Measurements from ENCODE around the gene EFCAB13. TPM values are rescaled to one million over a fixed set of nuclear protein-coding genes. Genes with fewer than 3 reads are reported as not detected.
"Not testable (repeated sequence)": the region's sequence is repeated elsewhere in the genome, so short reads cannot be mapped to it uniquely, and the experiment has no call there.

Gene EFCAB13
- total RNA-seq, 2 experiments from 2014 or later, result 12.6 to 13.5 TPM

DNA sequence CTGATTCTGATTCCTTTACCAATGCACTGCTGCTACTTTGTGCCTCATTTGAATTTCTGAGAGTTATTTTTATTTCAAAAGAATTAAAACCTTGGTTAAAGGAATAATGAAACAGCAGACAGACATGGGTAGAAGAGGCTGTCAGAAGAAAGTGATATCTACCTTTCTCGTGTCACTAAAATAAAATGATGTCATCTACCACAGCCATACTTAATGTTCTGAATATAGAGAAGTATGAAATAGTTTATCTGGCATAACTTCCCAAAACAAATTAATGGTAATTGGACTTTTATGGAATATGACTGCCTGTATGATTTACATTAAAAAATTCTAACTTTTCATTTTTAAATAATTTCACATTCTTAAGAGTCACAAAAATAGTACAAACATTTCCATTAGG is 52.5 kb downstream of the EFCAB13 start:
- Histone ChIP-seq H3K9me3 (ENCODE audit: control insufficient read depth in 1 of 2, insufficient read depth in 1 of 2, low read length in 2 of 2) (peaks cover 4 to 16% of the 10 kb centered on the region in 2 experiments), H3K4me1 (ENCODE audit: insufficient read depth, low read length) (no peaks in the 10 kb centered on the region), H3K36me3 (ENCODE audit: insufficient read depth, low read length) (no peaks in the 10 kb centered on the region), H3K27me3 (ENCODE audit: control insufficient read depth in 1 of 2, insufficient read depth in 2 of 2, low read length in 2 of 2) (no peaks in the 10 kb centered on the region), H3K4me3 (ENCODE audit: low read length) (no peak overlapping the region), H3K27ac (ENCODE audit: low read depth in 1 of 2, low read length in 2 of 2) (no peak overlapping the region)
- Mint-ChIP-seq H3K9me3 (peaks cover 7% of the 10 kb centered on the region), H3K4me1 (ENCODE audit: low read depth) (no peaks in the 10 kb centered on the region), H3K27ac (no peak overlapping the region), H3K36me3 (ENCODE audit: low read depth) (peaks cover 48% of the 10 kb centered on the region), H3K4me3 (no peak overlapping the region), H3K27me3 (no peaks in the 10 kb centered on the region)
- intact Hi-C loops (cut with DNase I, micrococcal nuclease), result no loop called here
- no peak for ATAC-seq (ENCODE audit: poor library complexity)
- POLR2A ChIA-PET, result no interaction called here
- no peak for DNase-seq
- CTCF ChIA-PET, result no interaction called here
- TF ChIP-seq, protein P1, sequence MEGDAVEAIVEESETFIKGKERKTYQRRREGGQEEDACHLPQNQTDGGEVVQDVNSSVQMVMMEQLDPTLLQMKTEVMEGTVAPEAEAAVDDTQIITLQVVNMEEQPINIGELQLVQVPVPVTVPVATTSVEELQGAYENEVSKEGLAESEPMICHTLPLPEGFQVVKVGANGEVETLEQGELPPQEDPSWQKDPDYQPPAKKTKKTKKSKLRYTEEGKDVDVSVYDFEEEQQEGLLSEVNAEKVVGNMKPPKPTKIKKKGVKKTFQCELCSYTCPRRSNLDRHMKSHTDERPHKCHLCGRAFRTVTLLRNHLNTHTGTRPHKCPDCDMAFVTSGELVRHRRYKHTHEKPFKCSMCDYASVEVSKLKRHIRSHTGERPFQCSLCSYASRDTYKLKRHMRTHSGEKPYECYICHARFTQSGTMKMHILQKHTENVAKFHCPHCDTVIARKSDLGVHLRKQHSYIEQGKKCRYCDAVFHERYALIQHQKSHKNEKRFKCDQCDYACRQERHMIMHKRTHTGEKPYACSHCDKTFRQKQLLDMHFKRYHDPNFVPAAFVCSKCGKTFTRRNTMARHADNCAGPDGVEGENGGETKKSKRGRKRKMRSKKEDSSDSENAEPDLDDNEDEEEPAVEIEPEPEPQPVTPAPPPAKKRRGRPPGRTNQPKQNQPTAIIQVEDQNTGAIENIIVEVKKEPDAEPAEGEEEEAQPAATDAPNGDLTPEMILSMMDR (IDR thresholded peaks at IDR 0.05), result no peak

DNA sequence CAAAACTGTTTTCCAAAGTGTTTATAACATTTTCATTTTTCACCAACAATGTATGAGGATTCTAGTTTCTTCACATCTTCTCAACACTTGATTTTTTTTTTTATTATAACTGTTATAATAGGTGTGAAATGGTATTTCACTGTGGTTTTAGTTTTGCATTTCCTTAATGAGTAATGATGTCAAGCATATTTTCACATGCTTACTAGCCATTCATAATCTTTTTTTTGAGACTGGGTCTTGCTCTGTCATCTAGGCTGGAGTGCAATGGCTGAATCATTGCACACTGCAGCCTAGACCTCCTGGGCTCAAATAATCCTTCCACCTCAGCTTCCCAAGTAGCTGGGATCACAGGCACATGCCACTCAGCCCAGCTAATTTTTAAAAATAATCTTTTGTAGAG is 65.1 kb downstream of the EFCAB13 start:
- Mint-ChIP-seq H3K27ac (no peak overlapping the region), H3K27me3 (no peaks in the 10 kb centered on the region), H3K4me1 (ENCODE audit: low read depth) (no peaks in the 10 kb centered on the region), H3K9me3 (peaks cover 6% of the 10 kb centered on the region), H3K36me3 (ENCODE audit: low read depth) (peaks cover 38% of the 10 kb centered on the region), H3K4me3 (no peak overlapping the region)
- CTCF ChIA-PET, result no interaction called here
- POLR2A ChIA-PET, result no interaction called here
- Histone ChIP-seq H3K9me3 (ENCODE audit: control insufficient read depth in 1 of 2, insufficient read depth in 1 of 2, low read length in 2 of 2) (peaks cover 0 to 5% of the 10 kb centered on the region in 2 experiments), H3K4me3 (ENCODE audit: low read length) (no peak overlapping the region), H3K4me1 (ENCODE audit: insufficient read depth, low read length) (no peaks in the 10 kb centered on the region), H3K27ac (ENCODE audit: low read depth in 1 of 2, low read length in 2 of 2) (no peak overlapping the region), H3K36me3 (ENCODE audit: insufficient read depth, low read length) (peaks cover 4% of the 10 kb centered on the region), H3K27me3 (ENCODE audit: control insufficient read depth in 1 of 2, insufficient read depth in 2 of 2, low read length in 2 of 2) (no peaks in the 10 kb centered on the region)
- DNase-seq, result no peak
- intact Hi-C loops (cut with DNase I, micrococcal nuclease), result no loop called here
- TF ChIP-seq, protein P1 (IDR thresholded peaks at IDR 0.05), result no peak
- ATAC-seq (ENCODE audit: poor library complexity), result no peak

GRCh38 chr17:47397532-47398128 is 73.9 kb downstream of the EFCAB13 start:
- H3K9me3 Mint-ChIP-seq; ATAC-seq (ENCODE audit: poor library complexity); intact Hi-C loops (cut with DNase I, micrococcal nuclease); CTCF ChIA-PET; H3K4me3 ChIP-seq (ENCODE audit: low read length); H3K27ac Mint-ChIP-seq; H3K27ac ChIP-seq (ENCODE audit: low read depth in 1 of 2, low read length in 2 of 2); H3K4me3 Mint-ChIP-seq; H3K4me1 Mint-ChIP-seq (ENCODE audit: low read depth); H3K27me3 ChIP-seq (ENCODE audit: control insufficient read depth in 1 of 2, insufficient read depth in 2 of 2, low read length in 2 of 2); POLR2A ChIA-PET; H3K27me3 Mint-ChIP-seq; DNase-seq; H3K4me1 ChIP-seq (ENCODE audit: insufficient read depth, low read length); H3K36me3 Mint-ChIP-seq (ENCODE audit: low read depth); H3K9me3 ChIP-seq (ENCODE audit: control insufficient read depth in 1 of 2, insufficient read depth in 1 of 2, low read length in 2 of 2); H3K36me3 ChIP-seq (ENCODE audit: insufficient read depth, low read length): not testable (repeated sequence)

DNA sequence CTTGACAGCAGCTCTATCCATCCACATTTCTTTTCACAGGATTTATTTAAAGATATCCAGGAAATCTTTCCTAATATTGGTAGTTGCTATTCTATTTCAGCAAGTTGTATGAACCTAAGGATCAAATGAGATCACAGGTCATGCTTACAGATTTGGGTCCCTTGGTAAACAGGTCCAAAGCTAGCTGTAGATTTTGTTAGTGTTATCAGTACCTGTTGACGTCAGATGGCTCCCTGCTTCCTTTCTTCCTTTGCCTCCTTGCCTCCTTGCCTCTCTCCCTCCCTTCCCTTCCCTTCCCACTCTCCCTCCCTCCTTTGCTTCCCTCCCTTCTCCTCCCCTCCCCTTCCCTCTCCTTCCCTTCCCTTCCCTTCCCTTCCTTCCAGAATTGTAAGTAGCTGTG is 76.6 kb downstream of the EFCAB13 start:
- CTCF ChIA-PET, result interaction anchor here (0.7 kb wide), 1 partner anchor 1472 kb away, joined by 4 read pairs; no protein-coding TSS in a partner anchor
- Histone ChIP-seq H3K27ac (ENCODE audit: low read depth in 1 of 2, low read length in 2 of 2) (no peak overlapping the region), H3K4me3 (ENCODE audit: low read length) (no peak overlapping the region), H3K36me3 (ENCODE audit: insufficient read depth, low read length) (no peaks in the 10 kb centered on the region), H3K9me3 (ENCODE audit: control insufficient read depth in 1 of 2, insufficient read depth in 1 of 2, low read length in 2 of 2) (no peaks in the 10 kb centered on the region), H3K4me1 (ENCODE audit: insufficient read depth, low read length) (no peaks in the 10 kb centered on the region), H3K27me3 (ENCODE audit: control insufficient read depth in 1 of 2, insufficient read depth in 2 of 2, low read length in 2 of 2) (no peaks in the 10 kb centered on the region)
- intact Hi-C loops (cut with DNase I, micrococcal nuclease), result no loop called here
- ATAC-seq (ENCODE audit: poor library complexity) (no peak), DNase-seq (no peak)
- Mint-ChIP-seq H3K4me1 (ENCODE audit: low read depth) (no peaks in the 10 kb centered on the region), H3K27ac (no peak overlapping the region), H3K4me3 (no peak overlapping the region), H3K27me3 (no peaks in the 10 kb centered on the region), H3K36me3 (ENCODE audit: low read depth) (no peaks in the 10 kb centered on the region), H3K9me3 (no peaks in the 10 kb centered on the region)
- TF ChIP-seq, protein P1 (IDR thresholded peaks at IDR 0.05), result no peak
- POLR2A ChIA-PET, result no interaction called here

All from CD4-positive, alpha-beta T cell (primary cell).